IMR-90 (cell line): ENCODE results near the gene CDK7.

Experiments
- BHLHE40 ChIP-seq: fragments of 150-350 bp; IDR thresholded peaks from 2 replicates; pipeline ENCODE4 v1.6.1; 2016; ENCODE audit warnings: mild to moderate bottlenecking, low read depth, low read length
- CEBPB ChIP-seq: IDR thresholded peaks from 2 replicates; pipeline ENCODE4 v1.6.1; 2012; ENCODE audit warnings: low read depth, low read length, improper control_type of control experiment
- CTCF ChIP-seq: conservative IDR thresholded peaks from 2 replicates; pipeline ENCODE4 v1.5.1; 2012; ENCODE audit warnings: mild to moderate bottlenecking, low read depth, low read length, improper control_type of control experiment
- ELK1 ChIP-seq: fragments of 150-350 bp; IDR thresholded peaks from 2 replicates; pipeline ENCODE4 v1.6.1; 2016; ENCODE audit warnings: low read depth, mild to moderate bottlenecking, low read length, moderate library complexity, borderline replicate concordance
- MAZ ChIP-seq: IDR thresholded peaks from 2 replicates; pipeline ENCODE4 v1.6.1; 2012; ENCODE audit warnings: low read depth, mild to moderate bottlenecking, low read length, improper control_type of control experiment, moderate library complexity, borderline replicate concordance
- MXI1 ChIP-seq: IDR thresholded peaks from 2 replicates; pipeline ENCODE4 v1.6.1; 2012; ENCODE audit warnings: low read depth, mild to moderate bottlenecking, low read length, moderate library complexity, borderline replicate concordance
- POLR2A ChIP-seq: IDR thresholded peaks from 2 replicates; pipeline ENCODE4 v1.6.1; 2012; ENCODE audit warnings: mild to moderate bottlenecking, low read depth, low read length
- RFX5 ChIP-seq: IDR thresholded peaks from 2 replicates; pipeline ENCODE4 v1.8.0; 2012; ENCODE audit warnings: low read depth, mild to moderate bottlenecking, low read length, moderate library complexity
- SMC3 ChIP-seq: fragments of 150-350 bp; IDR thresholded peaks from 2 replicates; pipeline ENCODE4 v1.6.1; 2016; ENCODE audit warnings: low read depth, mild to moderate bottlenecking, antibody characterized with exemption, low read length, moderate library complexity
- USF2 ChIP-seq: fragments of 150-350 bp; IDR thresholded peaks from 2 replicates; pipeline ENCODE4 v1.6.1; 2017; ENCODE audit warnings: mild to moderate bottlenecking, antibody characterized with exemption, low read length, low read depth

- TF ChIP-seq CEBPB: no peak
- no peak for TF ChIP-seq POLR2A
- no peak for TF ChIP-seq CTCF
- TF ChIP-seq MXI1: no peak
- TF ChIP-seq BHLHE40: no peak
- no peak for TF ChIP-seq RFX5
- no peak for TF ChIP-seq SMC3
- TF ChIP-seq ELK1: no peak
- TF ChIP-seq MAZ: no peak
- TF ChIP-seq USF2: no peak
Observed at GRCh38 chr5:69317391-69317790, 82.7 kb downstream of the CDK7 start.
